HG02852 (cell line): ENCODE data around the gene WDR37.
A peak's percentile ranks its signal among the peaks of the same experiment; 100 is the strongest.

Source experiments
- ATAC-seq: cut with Tn5 transposase; IDR thresholded peaks from one replicate; pipeline ENCODE4 v1.9.1; 2021; ENCODE audit warnings: mild to moderate bottlenecking, moderate library complexity; ENCODE audit not compliant: unreplicated experiment

The WDR37 gene

DNA sequence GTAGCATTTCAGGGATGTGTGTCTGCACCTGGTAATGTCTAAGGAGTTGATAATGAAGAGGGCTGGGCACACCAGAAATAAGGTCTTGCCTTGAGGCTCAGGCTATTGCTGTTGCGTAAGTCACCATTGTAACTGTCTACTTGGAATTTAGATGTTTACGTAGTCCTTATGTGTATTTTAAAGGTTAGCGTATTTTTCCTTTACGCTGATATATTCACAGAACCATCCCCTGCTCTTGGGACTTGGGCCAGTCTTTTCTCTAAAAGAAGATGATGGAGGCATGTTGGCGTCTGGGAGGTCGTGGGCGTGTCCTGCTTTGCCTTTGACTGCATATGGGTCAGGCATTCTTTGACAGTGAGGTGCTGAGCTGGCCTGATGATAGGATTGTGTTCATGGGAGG is 14.7 kb downstream of the WDR37 start:
- no peak for ATAC-seq

DNA sequence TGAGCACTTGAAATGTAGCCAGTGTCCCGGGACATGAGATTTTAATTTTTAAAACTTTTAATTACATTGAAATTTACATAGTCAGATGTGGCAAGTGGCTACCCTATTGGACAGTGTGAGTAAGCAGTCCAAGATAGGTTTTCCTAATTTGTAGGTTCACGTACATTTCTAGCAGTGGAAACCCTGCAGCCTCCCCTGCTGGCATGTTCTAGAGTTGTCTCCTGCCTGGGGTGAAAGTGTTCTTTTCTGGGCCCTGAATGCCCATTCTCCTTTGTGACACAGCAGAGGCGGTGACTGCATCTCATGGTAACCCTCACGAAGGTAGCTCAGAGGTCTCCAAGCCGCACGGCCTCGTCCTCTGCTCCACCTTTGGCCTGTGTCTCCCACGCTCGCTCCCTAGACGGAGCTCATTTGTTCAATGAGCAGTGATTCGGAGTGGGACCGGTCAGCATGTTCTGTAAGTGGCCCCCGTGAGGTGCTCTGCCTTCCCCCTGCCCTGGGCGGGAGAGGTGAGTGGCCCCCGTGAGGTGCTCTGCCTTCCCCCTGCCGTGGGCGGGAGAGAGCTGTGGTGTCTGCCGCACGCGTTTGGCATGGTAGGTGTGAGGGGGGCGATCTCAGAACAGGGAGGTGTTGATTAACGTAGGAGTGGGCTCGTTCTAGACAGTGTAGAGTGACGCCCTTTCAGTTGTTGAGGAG is 18.0 kb downstream of the WDR37 start:
- no peak for ATAC-seq

DNA sequence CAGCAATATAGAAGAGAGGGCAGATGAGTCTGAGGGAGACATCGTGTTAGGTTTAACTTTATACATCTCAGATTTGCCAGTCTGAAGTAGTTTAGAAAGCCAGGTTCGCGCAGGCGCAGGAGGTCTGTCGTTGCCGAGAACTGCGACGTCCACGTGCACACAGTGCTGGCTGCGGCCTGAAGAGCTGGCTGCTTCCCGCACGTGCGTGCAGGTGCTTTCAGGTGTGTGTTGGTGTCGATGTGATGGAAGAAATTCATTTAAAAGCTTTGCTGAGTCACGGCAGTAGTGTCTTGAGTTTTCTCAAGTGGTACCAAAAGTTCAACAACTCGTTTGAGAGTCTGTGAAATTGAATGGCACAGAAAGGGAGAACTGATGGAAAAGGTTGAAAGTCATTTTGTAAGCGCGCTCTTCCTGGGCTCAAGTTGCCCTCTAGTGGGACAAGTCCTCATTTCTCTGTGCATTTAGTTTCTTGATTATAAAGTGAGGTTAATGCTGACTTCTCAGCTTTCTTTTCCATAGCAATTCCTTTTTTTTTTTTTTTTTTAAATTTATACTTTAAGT is 18.6 kb downstream of the WDR37 start:
- no peak for ATAC-seq

DNA sequence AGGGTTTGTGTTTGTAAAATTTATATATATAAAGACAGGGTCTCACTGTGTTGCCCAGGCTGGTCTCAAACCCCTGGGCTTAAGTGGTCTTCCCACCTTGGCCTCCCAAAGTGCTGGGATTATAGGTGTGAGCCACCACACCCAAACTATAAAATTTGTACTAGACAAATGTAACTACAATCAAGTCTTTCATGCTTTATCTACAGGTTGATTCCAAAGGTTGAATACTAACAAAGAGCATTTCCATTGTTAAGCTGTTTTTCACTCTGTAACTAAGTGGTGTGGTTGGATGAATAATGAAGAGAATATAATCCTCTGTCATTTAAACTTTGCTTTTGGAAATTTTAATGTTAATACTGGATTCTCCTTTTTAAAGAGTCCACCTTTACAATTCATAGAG is 22.5 kb downstream of the WDR37 start:
- no peak for ATAC-seq

DNA sequence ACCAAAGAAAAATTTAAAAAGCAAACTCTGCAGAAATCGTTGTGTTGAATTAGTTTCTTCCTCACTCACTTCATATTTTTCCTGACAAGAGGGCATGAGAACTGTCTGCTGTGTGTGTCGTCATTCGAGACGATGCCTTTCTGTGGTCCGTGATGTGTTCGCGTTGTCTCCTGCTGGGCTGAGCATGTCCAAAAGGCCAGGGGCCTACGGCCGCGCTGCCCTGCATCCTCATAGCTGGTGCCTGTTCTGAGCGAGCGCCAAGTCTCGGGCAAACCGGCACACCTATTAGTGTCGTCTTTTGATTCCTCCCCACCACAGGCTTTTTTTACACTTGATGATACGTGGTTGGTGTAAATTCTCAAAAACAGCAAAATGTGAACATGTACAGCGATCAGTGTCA is 27.4 kb downstream of the WDR37 start:
- ATAC-seq: no peak

DNA sequence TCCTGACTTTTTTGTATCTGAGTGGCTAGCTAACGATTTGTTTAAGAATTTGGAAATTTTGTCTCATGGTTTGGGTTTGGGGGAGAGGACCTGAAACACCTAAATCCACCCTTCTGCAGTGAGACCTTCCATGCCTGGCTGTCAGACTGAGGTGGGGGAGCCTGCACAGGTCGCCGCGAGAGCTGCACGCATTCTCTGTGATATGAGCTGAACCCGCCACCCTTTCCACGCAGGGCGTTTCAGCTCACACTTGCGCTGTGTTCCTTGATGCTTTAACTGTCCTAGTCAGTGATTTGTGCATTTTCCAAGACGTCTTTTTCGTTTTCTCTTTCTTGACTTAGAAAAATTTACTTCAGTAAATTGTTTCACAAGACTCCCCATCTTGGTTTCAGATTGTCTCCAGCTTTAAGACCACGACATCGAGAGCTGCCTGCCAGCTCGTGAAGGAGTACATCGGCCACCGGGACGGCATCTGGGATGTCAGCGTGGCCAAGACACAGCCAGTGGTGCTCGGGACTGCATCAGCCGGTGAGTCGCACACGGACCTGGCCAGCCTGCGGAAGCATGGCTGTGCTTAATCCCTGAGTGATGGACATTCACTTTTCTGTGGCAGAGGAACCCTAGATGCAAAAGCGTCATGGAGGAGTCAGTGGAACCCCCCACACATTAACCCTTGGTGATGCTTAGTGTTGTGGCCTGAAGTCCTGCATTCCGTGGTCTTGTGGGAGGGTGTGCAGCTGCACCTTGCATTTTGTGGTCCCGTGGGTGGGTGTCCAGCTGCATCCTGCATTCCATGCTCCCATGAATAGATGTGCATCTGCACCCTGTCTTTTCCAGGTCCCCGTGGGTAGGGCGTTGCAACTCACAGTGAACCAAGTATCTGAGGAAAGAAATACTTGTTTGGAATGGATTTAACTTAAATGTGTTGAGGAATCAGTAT is 28.1 kb downstream of the WDR37 start:
- no peak for ATAC-seq

DNA sequence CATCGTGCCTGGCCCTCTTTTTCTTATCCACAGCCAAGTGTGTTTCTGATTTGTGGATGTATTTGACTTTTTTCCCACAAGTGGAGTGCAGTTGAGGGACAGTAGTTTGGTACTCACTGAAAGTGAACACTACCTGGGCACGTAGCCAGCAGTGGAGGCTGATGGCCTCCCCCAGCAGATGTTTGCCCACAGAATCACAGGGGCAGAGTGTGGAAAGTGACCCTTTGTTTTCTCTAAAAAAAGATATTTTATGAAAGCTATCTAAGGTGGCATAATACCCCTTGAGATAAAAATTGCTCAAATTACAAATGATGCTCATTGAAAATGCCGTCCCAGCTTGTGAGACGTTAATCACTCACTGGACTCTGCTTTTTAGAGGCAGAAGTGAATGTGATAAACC is 29.1 kb downstream of the WDR37 start:
- ATAC-seq: no peak

DNA sequence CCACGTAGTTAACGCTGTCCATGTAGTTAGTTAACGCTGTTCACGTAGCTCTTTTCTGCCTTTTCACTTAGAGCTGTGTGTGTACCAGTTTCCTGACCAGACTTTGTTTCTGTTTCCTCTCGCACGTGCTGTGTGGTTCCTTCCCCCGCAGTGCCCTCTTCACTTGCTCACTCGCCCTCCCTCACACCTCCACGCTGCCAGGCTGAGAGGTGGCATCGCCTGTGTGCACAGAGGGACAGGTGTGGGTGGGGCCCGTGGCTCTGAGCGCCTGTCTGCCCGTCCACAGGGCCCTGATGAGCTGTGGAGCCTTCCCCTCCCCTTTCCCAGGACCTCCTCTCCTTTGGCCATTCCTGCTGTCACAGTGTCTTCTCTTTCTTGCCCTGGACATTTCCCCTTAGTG is 30.6 kb downstream of the WDR37 start:
- no peak for ATAC-seq

DNA sequence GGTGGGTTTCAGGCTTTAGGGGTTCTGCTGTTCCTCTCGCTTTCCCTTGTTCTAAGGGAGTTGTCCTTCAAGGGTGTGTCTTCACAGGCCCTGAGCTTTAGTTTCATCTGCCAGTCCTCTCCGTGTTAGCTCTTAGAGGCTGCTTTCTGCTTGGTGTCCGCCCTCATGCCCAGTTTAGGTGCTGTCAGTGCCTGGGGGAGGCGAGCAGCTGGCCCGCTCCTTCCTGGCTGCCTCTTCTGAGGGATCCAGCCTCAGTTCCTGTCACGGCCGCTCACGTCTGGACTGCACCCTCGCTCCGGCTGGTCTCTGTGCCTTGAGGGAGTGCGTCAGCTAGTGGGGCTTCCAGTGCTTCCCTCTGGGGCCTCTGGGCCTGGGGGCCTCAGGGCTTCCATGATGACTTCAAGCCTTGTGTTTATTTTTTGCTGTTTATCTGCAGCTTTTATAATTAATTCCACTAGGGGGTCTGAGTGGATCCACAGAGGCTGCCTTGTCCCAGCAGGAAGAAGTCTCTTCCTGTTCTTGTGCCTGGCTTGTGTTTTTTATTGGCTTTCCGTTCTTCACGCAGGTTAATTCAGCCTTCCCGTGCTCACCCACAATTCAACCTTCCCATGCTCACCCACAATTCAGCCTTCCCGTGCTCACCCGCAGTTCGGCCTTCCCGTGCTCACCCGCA is 33.0 kb downstream of the WDR37 start:
- no peak for ATAC-seq

DNA sequence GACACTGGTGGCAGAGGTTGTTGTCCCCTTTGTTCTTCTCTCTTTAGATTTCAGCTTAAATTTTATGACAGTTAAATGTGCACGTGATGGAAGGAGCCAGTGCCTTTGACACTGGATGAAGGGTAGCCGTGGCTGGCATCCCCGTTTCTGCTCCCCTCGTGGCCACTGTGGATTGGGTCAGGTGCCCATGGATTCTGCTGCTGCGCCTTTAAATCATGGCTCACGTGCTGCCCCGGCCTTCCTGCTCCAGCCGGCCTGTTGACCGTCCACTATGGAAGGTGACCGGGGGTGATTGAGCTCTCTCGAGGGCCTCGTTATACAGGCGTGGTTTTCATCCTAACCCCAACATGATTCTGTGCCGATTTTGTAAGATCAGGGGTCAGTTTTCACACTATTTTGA is 34.5 kb downstream of the WDR37 start:
- no peak for ATAC-seq

DNA sequence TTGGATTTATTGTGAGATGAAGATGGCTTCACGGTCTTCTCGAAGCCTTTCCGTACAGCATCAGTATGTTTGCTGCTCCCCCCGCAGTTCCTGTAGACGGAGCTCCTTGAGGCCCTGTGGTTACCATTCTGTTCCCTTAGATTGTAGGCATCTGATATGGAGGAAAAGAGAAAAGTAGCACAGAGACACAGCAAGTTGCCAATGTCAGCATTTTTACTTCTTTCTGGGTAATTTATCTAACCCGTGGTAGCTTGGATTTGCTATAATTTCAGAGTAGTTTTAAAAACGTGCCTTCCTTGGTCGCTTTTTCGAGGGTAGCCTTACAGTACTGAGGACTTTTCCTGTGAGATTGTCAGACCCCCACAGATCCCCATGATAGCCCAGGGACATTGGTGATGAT is 37.5 kb downstream of the WDR37 start:
- no peak for ATAC-seq

DNA sequence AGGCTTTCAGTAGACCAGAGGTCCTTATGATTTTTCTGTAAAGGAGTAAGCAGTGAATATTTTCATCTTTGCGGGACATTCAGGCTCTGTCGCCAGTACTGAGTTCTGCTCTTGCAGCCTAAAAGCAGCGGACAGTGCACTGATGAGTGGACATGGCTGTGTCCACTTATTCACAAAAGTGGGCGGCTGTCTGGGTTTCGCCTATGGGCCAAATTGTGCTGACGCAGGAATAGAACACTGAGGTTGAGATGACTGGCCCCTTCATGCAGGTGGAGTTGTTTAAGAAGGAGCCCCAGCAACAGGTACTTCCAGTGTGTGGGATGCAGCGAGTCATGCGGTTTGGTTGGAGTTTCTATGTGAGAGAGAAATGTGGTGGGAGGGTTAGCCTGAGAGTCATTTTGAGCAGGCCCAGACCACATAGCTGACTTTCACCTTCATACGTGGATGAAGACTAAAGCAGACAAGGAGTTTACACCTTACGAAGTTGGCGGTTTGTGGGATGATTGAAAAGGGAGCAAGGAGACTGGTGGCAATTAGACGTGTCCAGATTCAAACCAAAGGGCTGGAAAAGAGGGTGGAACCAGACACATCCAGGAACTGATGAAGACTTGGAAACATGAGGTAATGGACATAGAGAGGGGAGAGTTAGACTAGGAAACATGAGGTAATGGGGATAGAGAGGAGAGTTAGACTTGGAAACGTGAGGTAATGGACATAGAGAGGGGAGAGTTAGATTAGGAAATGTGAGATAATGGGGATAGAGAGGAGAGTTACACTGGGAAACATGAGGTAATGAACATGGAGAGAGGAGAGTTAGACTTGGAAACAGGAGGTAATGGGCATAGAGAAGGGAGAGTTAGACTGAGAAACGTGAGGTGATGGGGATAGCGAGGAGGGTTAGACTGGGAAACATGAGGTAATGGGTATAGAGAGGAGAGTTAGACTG is 38.2 kb downstream of the WDR37 start:
- ATAC-seq: peak; percentile 94

DNA sequence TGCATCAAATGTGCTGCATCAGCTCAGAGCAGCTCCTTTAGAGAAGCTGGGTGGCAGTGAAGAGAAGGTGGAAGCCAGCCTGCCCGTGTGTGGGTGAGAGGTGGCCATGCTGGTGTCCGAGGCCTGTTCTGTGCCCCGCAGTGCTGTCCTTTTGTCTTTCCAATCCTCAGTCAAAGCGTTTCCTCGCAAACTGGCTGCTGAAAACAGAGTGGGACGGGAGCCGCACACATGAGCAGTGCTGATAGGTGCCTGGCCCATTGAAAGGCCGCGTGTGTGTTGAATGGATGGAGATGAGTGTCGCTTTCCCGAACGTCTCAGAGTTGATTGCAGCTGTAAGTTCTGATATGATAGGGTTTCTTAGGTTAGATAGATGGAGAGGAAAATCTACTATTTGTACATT is 39.3 kb downstream of the WDR37 start:
- ATAC-seq: no peak

DNA sequence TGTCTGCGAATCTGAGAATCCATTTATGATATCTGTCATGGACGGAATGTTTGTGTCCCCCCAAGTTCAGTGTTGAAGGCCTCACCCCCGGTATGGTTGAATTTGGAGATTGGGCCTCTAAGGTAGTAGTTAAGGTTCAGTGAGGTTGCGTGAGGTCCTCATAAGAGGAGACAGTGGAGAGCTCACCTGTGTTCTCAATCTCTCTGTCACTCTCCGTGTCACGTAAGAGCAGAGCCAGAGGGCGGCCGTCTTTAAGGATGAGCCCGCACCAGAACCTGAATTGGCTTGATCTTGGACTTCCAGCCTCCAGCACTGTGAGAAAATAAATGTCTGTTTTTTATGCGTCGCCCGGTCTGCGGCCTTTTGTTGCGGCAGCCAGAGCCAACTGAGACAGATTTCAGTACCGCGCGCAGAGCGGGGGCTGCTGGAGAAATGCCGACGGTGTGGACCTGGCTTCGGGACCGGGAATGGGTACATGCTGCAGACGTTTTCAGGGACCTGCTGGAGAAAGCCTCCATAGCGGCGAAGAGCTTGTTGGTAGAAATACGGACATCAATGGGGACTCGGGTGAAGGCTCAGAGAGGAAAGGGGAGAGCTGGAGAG is 40.2 kb downstream of the WDR37 start:
- ATAC-seq: no peak

DNA sequence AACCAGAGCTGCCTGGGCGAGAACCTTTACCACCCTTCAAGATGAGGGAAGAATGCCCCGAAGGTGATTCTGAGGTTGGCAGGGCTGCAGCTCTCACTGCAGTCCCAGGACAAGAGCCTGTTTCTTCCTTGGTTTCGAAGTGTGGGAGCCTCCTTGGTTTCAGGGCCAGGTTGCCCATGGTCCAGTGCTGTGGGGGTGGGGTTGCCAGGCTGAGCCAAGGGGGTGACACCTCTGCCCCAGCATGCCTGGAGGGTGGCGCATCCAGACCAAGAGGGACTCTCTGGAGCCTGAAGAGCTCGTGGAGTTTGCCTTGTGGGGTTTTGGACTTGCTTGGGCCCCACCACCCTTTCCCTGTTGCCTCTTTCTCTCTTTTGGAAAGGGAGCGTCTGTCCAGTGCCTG is 41.3 kb downstream of the WDR37 start:
- no peak for ATAC-seq

DNA sequence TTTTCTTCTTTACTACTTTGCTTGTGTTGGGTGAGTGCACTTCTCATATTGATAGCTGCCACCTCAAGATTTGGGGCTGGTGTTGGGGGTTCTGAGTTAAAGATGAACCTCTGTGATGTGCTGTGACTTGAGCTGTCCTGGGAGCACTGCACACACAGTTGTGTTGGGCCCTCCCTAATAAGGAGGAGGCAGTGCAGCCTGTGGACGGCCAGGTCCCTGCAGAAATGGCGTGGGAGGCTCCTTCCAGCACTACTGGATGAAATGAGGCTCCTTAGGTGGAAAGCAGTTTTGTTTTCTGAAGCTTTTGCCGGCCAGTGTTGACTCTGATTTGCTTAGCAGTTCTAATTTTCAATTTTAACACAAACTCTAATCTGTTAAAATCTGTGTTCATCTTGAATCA is 44.0 kb downstream of the WDR37 start:
- no peak for ATAC-seq

DNA sequence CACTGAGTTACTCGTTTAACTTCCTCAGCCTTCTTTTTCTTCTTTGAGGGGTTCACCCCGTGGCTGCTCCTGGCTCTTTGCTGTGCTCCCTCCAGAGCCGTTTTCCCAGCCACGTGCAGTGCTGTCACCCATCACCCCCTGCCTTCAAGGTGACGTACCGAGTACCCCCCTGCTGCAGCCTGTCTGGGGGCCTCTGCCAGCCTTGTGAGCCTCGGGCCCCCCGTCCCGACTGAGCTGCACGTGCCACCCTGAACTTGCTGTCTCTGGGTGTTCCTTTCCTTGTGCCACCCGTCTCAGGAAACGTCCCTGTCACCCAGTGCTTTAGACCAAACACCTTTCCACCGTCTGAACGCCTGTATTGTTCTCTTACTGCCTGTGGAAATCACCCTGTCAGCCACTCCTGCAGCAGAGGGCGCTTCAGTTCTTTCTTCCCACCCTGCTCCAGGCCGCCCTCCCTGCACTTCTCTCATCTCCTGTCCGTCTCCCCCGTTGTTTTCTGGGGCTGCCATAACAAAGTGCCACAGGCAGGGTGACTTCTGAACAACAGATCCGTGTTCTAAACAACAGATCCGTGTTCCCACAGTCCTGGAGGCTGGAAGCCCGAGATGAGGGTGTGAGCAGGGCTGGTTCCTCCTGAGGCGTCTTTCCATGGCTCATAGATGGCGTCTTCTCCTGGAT is 44.6 kb downstream of the WDR37 start:
- no peak for ATAC-seq

DNA sequence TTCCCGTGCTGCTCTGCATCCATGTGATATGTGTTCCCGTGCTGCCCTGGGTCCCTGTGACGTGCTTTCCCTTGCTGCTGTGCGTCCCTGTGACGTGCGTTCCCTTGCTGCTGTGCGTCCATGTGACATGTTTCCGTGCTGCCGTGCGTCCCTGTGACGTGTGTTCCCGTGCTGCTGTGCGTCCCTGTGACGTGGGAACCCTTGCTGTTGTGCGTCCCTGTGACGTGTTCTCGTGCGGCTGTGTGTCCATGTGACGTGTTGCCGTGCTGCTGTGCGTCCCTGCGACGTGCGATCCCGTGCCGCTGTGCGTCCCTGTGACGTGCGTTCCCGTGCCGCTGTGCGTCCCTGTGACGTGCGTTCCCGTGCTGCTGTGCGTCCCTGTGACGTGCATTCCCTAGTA is 45.8 kb downstream of the WDR37 start:
- no peak for ATAC-seq

DNA sequence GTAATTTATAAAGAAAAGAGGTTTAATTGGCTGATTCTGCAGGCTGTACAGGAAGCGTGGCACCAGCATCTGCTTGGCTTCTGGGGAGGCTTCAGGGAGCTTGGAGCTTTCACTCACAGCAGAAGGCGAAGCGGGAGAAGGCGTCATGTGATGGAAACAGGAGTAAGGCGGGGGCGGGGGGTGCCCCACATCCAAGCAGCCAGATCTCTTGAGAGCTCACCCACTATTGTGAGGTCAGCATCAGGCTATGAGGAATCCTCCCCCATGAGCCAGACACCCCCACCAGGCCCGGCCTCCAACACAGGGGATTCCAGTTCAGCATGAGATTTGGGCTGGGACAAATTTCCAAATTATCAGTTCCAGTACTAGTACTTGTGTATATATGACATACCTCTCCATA is 46.2 kb downstream of the WDR37 start:
- no peak for ATAC-seq
